HG03196 (cell line): ENCODE data around the gene SUMO3.

ENCODE experiments used
- ATAC-seq: cut with Tn5 transposase; IDR thresholded peaks from one replicate; pipeline ENCODE4 v1.9.1; 2021; ENCODE audit not compliant: unreplicated experiment

Gene SUMO3

GRCh38 chr21:44804762-44805161, 13.1 kb downstream of the SUMO3 start:
- ATAC-seq = no peak

GRCh38 chr21:44803651-44804050, 14.2 kb downstream of the SUMO3 start:
- ATAC-seq = no peak

GRCh38 chr21:44802396-44803153, 15.3 kb downstream of the SUMO3 start:
- ATAC-seq = peak; percentile 8

- peak; percentile 73 for ATAC-seq
These were observed 16.1 kb downstream of the SUMO3 start, which contains the start of gene UBE2G2 for GRCh38 chr21:44801468-44802395. Gene UBE2G2 (minus strand): TSS chr21:44801820. CDS start chr21:44801748, 72 bp downstream.

GRCh38 chr21:44800971-44801467, 16.8 kb downstream of the SUMO3 start:
- no peak for ATAC-seq

- no peak for ATAC-seq
These were observed 17.8 kb downstream of the SUMO3 start for GRCh38 chr21:44800103-44800502.

- ATAC-seq = no peak
These were observed 18.2 kb downstream of the SUMO3 start for GRCh38 chr21:44799646-44800045.

- no peak for ATAC-seq
These were observed 20.1 kb downstream of the SUMO3 start for GRCh38 chr21:44797775-44798174.

GRCh38 chr21:44795342-44795741, 22.5 kb downstream of the SUMO3 start:
- no peak for ATAC-seq

- ATAC-seq = no peak
These were observed 24.1 kb downstream of the SUMO3 start for GRCh38 chr21:44793592-44794374.

GRCh38 chr21:44792702-44793591, 24.9 kb downstream of the SUMO3 start:
- ATAC-seq = no peak

GRCh38 chr21:44791993-44792392, 25.9 kb downstream of the SUMO3 start:
- no peak for ATAC-seq

GRCh38 chr21:44791246-44791645, 26.6 kb downstream of the SUMO3 start:
- ATAC-seq = no peak

GRCh38 chr21:44790368-44790767, 27.5 kb downstream of the SUMO3 start:
- ATAC-seq = no peak

- no peak for ATAC-seq
These were observed 28.0 kb downstream of the SUMO3 start for GRCh38 chr21:44789880-44790279.

GRCh38 chr21:44785620-44786335, 32.1 kb downstream of the SUMO3 start:
- ATAC-seq = no peak

GRCh38 chr21:44784810-44785209, 33.1 kb downstream of the SUMO3 start:
- ATAC-seq = no peak

- ATAC-seq = no peak
These were observed 34.7 kb downstream of the SUMO3 start for GRCh38 chr21:44783020-44783696.
